HCT116 (cell line): ENCODE measurements around the gene CALR3. TPM values are rescaled to one million over a fixed set of nuclear protein-coding genes. Genes with fewer than 3 reads are reported as not detected.

Experiments used
- ATAC-seq: fragments of 200-7000 bp; cut with Tn5 transposase; 2 replicates; pipeline ENCODE4 v1.9.1; 2020; ENCODE audit warnings: mild to moderate bottlenecking, moderate library complexity
- BruUV-seq: library from RNA; stranded (reverse); fragments of 400-500 nt; replicated peaks from 2 replicates; lab custom pipeline; 2021; lab: Mats Ljungman, UMichigan
- CTCF ChIA-PET: fragments of 300-600 bp; sonication (Branson Sonifier 250); formaldehyde crosslinking; loops from one replicate; lab custom pipeline; 2021; ENCODE audit warnings: antibody characterized with exemption; lab: Charles Lee
- POLR2A ChIA-PET: fragments of 300-600, 350-600 bp; sonication (Branson Sonifier 250); formaldehyde crosslinking; loops from one replicate; lab custom pipeline; 2021; ENCODE audit warnings: antibody characterized with exemption; lab: Charles Lee
- RAD21 ChIA-PET, 2 experiments: fragments of 300-600 bp; sonication (Branson Sonifier 250); formaldehyde crosslinking; loops; one replicate each; lab custom pipeline; 2023; ENCODE audit warnings: low total read pairs in 2 of 2; ENCODE audit not compliant: uncharacterized antibody in 2 of 2, unreplicated experiment in 2 of 2, low non-redundant PET in 1 of 2; lab: Charles Lee
- DNase-seq: peaks from one replicate; pipeline ENCODE4 v3.0.0-alpha.2; 2010; ENCODE audit warnings: low read depth, low spot score
- H2AFZ ChIP-seq: fragments of 200-600 bp; shearing (Covaris generic), sonication (generic); 2 replicates; pipeline ENCODE4 v1.6.1; 2017; ENCODE audit warnings: low read depth, mixed run types, mixed read lengths, antibody characterized with exemption, low read length; ENCODE audit not compliant: poor library complexity, severe bottlenecking
- H3K27ac ChIP-seq: 2 replicates; pipeline ENCODE4 v1.5.1; 2012; ENCODE audit warnings: low read depth, low read length
- H3K27me3 ChIP-seq: fragments of 200-600 bp; sonication (generic); 2 replicates; pipeline ENCODE4 v1.6.1; 2016; ENCODE audit warnings: mixed run types, low read length, mixed read lengths; ENCODE audit not compliant: insufficient read depth
- H3K36me3 ChIP-seq, 2 experiments: fragments of 200-500 bp in 1 of 2; fragments of 200-600 bp in 1 of 2; sonication (Bioruptor generic) in 1 of 2; sonication (generic) in 1 of 2; 2 replicates each; pipeline versions ENCODE4 v1.5.1 to v1.6.1; 2014 to 2016; ENCODE audit warnings: low read length in 2 of 2, inconsistent platforms in 1 of 2, mixed read lengths in 1 of 2, mixed run types in 1 of 2; ENCODE audit not compliant: insufficient read depth in 2 of 2, control insufficient read depth in 1 of 2
- H3K4me1 ChIP-seq, 2 experiments: fragments of 200-600 bp in 1 of 2; sonication (generic) in 1 of 2; 2 replicates each; pipeline versions ENCODE4 v1.5.1 to v1.6.1; 2012 to 2017; ENCODE audit warnings: low read length in 2 of 2, inconsistent platforms in 1 of 2, mild to moderate bottlenecking in 1 of 2, mixed read lengths in 1 of 2, mixed run types in 1 of 2, moderate library complexity in 1 of 2; ENCODE audit not compliant: insufficient read depth in 2 of 2, control insufficient read depth in 1 of 2
- H3K4me2 ChIP-seq: fragments of 200-600 bp; sonication (generic); 2 replicates; pipeline ENCODE4 v1.6.1; 2017; ENCODE audit warnings: mixed run types, low read length, mixed read lengths
- H3K4me3 ChIP-seq, 2 experiments: fragments of 200-600 bp in 1 of 2; sonication (generic) in 1 of 2; replicated peaks in 1 of 2; 2 replicates each; pipeline ENCODE4 v1.5.1; 2011 to 2016; ENCODE audit warnings: low read length in 2 of 2, control low read depth in 1 of 2, low read depth in 1 of 2, mild to moderate bottlenecking in 1 of 2, mixed read lengths in 1 of 2, mixed run types in 1 of 2
- H3K79me2 ChIP-seq: fragments of 200-600 bp; sonication (generic); 2 replicates; pipeline ENCODE4 v1.6.1; 2017; ENCODE audit warnings: mild to moderate bottlenecking, mixed run types, low read length, moderate library complexity, mixed read lengths; ENCODE audit not compliant: insufficient read depth
- H3K9ac ChIP-seq: fragments of 200-600 bp; sonication (generic); 2 replicates; pipeline ENCODE4 v1.6.1; 2016; ENCODE audit warnings: low read length, mixed read lengths
- H3K9me2 ChIP-seq: fragments of 200-600 bp; sonication (generic), shearing (Covaris generic); 2 replicates; pipeline ENCODE4 v1.6.1; 2017; ENCODE audit warnings: mixed run types, mild to moderate bottlenecking, moderate library complexity; ENCODE audit not compliant: insufficient read depth
- H3K9me3 ChIP-seq, 2 experiments: fragments of 200-500 bp in 1 of 2; fragments of 200-600 bp in 1 of 2; sonication (Bioruptor generic) in 1 of 2; sonication (generic) in 1 of 2; 2 replicates each; pipeline ENCODE4 v1.6.1; 2014 to 2017; ENCODE audit warnings: low read length in 2 of 2, mixed read lengths in 2 of 2, inconsistent platforms in 1 of 2, low read depth in 1 of 2, mild to moderate bottlenecking in 1 of 2, mixed run types in 1 of 2, moderate library complexity in 1 of 2; ENCODE audit not compliant: control insufficient read depth in 1 of 2, insufficient read depth in 1 of 2
- H4K20me1 ChIP-seq: fragments of 200-600 bp; sonication (generic), shearing (Covaris generic); 2 replicates; pipeline ENCODE4 v1.6.1; 2017; ENCODE audit warnings: mixed run types, mild to moderate bottlenecking, moderate library complexity; ENCODE audit not compliant: insufficient read depth
- CTCF ChIP-seq, 3 experiments: fragments of 200-600 bp in 1 of 3; sonication (generic) in 1 of 3; IDR thresholded peaks in 2 of 3; conservative IDR thresholded peaks in 1 of 3; 2 replicates each; pipeline ENCODE4 v1.5.1; 2012 to 2017; ENCODE audit warnings: low read depth in 2 of 3, low read length in 2 of 3, antibody characterized with exemption in 1 of 3, borderline replicate concordance in 1 of 3, control low read depth in 1 of 3, mild to moderate bottlenecking in 1 of 3, mixed read lengths in 1 of 3, mixed run types in 1 of 3, moderate library complexity in 1 of 3; ENCODE audit not compliant: insufficient read depth in 1 of 3
- EZH2 ChIP-seq: fragments of 200-600 bp; sonication (generic); IDR thresholded peaks from 2 replicates; pipeline ENCODE4 v1.6.1; 2017; ENCODE audit warnings: antibody characterized with exemption, mixed run types
- POLR2A ChIP-seq: IDR thresholded peaks from 2 replicates; pipeline ENCODE4 v1.7.0; 2011; ENCODE audit warnings: borderline replicate concordance; ENCODE audit not compliant: insufficient read depth, insufficient read length; ENCODE audit errors: extremely low read depth
- intact Hi-C: fragments of 100-400 bp; cut with micrococcal nuclease; formaldehyde crosslinking; loops from 2 replicates; pipeline ENCODE4 v1.10.0; 2022
- total RNA-seq: library from RNA; stranded (reverse); gene quantifications from one replicate; pipeline ENCODE4 v1.2.1, GENCODE V29; 2021; ENCODE audit not compliant: unreplicated experiment

Gene CALR3
- total RNA-seq, 1 experiment from 2014 or later = not detected

GRCh38 chr19:16525751-16526481 lies 29.9 kb upstream of the CALR3 start:
- Histone ChIP-seq H4K20me1 (no peaks in the 10 kb centered on the region), H3K9me3 (no peaks in the 10 kb centered on the region), H3K4me2 (no peak overlapping the region), H3K9ac (no peak overlapping the region), H3K27me3 (no peaks in the 10 kb centered on the region), H3K4me1 (no peaks in the 10 kb centered on the region), H3K9me2 (no peaks in the 10 kb centered on the region), H3K4me3 (no peak overlapping the region), H3K27ac (no peak overlapping the region), H3K79me2 (peaks cover 25% of the 10 kb centered on the region), H2AFZ (no peak overlapping the region), H3K36me3 (peaks cover 47 to 80% of the 10 kb centered on the region in 2 experiments; a peak in 3 of 4 replicates)
- ChIA-PET RAD21 (no interaction called here), CTCF (no interaction called here), POLR2A (no interaction called here)
- DNase-seq = no peak
- intact Hi-C loops = no loop called here
- BruUV-seq = no TSS peak
- no peak for TF ChIP-seq POLR2A
- ATAC-seq = no peak

- Histone ChIP-seq H3K9me3 (no peaks in the 10 kb centered on the region), H3K79me2 (peaks cover 25% of the 10 kb centered on the region), H3K36me3 (peaks cover 49 to 81% of the 10 kb centered on the region in 2 experiments; a peak in 3 of 4 replicates), H3K4me1 (no peaks in the 10 kb centered on the region), H3K9me2 (no peaks in the 10 kb centered on the region), H2AFZ (no peak overlapping the region), H3K27ac (no peak overlapping the region), H3K4me2 (no peak overlapping the region), H4K20me1 (no peaks in the 10 kb centered on the region), H3K4me3 (no peak overlapping the region)
- ATAC-seq (no peak), DNase-seq (no peak)
- ChIA-PET RAD21 (no interaction called here), CTCF (no interaction called here), POLR2A (no interaction called here)
- BruUV-seq = no TSS peak
- no peak for TF ChIP-seq CTCF (IDR thresholded peaks at IDR 0.05 in 2 of 3, conservative IDR thresholded peaks at IDR 0.05 in 1 of 3; ENCODE audit: borderline replicate concordance in 1 of 3, insufficient read depth in 1 of 3, low read depth in 2 of 3, low read length in 2 of 3)
- TF ChIP-seq EZH2 = no peak
- TF ChIP-seq, all 23 proteins: peak for 0
- Histone ChIP-seq H3K27me3 (no peaks in the 10 kb centered on the region), H3K9ac (no peak overlapping the region)
- intact Hi-C loops = no loop called here
Observed at GRCh38 chr19:16524991-16525734, 29.2 kb upstream of the CALR3 start.
